ENCODE results near the gene TJP2.

TJP2 gene

DNA sequence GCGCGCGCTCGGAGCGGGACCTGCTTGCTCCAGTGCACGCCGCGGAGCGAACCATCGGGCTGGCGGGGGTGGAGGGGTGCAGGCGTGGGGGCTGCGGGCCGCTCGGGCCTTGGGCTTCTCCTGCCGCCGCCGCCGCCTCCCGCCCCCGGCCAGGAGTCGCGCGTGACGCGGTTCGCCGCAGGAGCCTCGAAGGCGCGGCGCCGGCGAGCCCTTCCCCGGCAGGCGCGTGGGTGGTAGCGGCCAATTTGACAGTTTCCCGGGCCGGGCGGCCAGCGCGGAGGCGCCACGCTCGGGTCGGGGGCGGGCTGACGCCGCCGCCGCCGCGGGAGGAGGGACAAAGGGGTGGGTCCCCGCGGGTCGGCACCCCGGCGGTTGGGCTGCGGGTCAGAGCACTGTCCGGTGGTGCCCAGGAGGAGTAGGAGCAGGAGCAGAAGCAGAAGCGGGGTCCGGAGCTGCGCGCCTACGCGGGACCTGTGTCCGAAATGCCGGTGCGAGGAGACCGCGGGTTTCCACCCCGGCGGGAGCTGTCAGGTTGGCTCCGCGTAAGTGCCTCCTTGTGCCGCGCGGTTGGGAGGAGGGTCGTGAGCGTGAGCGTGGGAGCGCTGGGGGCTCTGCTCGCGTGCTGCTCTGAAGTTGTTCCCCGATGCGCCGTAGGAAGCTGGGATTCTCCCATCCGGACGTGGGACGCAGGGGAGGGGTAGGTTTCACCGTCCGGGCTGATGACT is at the start of gene TJP2:
Gene TJP2 (plus strand): TSS at position 387 of the 725 bp plus-strand sequence. CDS start 96 bp downstream, at position 483.
- Histone ChIP-seq H3K27me3 (ENCODE audit: insufficient read depth, low read depth, severe bottlenecking) (no peaks in the 10 kb centered on the region), H3K4me3 (ENCODE audit: low read depth, low read length) (peak within 1 kb of the TSS; percentile 95), H3K36me3 (no peaks in the 10 kb centered on the region), H3K27ac (peak within 1 kb of the TSS; percentile 86), H3K9me3 (ENCODE audit: severe bottlenecking) (no peaks in the 10 kb centered on the region)
- peak; percentile 83 for DNase-seq
- TF ChIP-seq, protein P1, sequence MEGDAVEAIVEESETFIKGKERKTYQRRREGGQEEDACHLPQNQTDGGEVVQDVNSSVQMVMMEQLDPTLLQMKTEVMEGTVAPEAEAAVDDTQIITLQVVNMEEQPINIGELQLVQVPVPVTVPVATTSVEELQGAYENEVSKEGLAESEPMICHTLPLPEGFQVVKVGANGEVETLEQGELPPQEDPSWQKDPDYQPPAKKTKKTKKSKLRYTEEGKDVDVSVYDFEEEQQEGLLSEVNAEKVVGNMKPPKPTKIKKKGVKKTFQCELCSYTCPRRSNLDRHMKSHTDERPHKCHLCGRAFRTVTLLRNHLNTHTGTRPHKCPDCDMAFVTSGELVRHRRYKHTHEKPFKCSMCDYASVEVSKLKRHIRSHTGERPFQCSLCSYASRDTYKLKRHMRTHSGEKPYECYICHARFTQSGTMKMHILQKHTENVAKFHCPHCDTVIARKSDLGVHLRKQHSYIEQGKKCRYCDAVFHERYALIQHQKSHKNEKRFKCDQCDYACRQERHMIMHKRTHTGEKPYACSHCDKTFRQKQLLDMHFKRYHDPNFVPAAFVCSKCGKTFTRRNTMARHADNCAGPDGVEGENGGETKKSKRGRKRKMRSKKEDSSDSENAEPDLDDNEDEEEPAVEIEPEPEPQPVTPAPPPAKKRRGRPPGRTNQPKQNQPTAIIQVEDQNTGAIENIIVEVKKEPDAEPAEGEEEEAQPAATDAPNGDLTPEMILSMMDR (IDR thresholded peaks at IDR 0.05; ENCODE audit: low read depth, low read length), result no peak

DNA sequence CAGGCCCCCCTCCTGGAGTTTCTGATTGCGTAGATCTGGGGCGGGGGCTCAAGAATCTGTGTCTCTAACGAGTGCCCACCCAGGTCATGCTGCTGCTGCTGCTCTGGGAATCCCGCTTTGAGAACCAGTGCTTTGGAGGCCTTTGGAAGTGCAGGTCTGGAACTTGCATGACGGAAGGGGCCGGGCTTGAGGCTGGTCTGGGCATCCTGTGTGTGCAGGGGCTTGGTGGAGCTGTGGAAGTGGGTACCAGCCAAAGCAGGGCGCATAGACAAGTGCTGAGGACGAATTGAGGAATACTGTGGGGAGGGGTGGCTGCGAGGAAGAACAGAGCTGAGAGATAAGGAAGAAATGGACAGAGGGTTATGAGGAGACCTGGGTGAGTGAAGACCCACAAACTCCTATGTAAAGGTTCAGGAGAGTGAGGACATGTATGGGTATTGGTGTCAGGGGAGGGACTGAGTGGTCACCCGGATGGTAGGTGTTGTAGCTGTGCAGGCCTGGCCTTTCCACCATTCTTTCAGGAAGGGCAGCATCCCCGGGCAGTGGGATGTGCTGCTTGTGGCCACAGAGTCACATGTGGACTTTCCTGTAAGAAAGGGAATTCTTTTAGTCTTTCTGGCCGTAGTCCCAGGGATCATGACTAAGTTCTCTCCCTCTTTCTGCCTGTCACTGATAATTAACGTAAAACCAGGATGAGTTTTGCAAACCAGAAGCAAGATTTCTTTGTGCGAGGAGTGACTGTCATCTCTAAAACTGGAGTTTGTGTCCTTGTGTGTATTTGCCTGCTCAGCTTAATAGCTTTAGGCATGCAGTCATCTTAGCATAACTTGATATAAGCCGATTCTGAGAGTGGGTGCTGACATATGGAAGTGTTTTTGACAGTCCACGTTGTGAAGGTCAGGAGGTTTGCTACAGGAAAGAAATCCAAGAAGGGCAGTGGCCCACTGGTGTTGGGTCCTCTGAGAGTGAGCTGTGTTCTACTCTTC is 43.3 kb upstream of the TJP2 start:
- H3K27me3 ChIP-seq (ENCODE audit: insufficient read depth, low read depth, severe bottlenecking), result no peaks in the 10 kb centered on the region
- no peaks in the 10 kb centered on the region for H3K36me3 ChIP-seq
- H3K27ac ChIP-seq, result no peak overlapping the region
- DNase-seq, result no peak
- TF ChIP-seq, protein P1 (IDR thresholded peaks at IDR 0.05; ENCODE audit: low read depth, low read length), result no peak
- no peak overlapping the region for H3K4me3 ChIP-seq (ENCODE audit: low read depth, low read length)
- H3K9me3 ChIP-seq (ENCODE audit: severe bottlenecking), result no peaks in the 10 kb centered on the region

DNA sequence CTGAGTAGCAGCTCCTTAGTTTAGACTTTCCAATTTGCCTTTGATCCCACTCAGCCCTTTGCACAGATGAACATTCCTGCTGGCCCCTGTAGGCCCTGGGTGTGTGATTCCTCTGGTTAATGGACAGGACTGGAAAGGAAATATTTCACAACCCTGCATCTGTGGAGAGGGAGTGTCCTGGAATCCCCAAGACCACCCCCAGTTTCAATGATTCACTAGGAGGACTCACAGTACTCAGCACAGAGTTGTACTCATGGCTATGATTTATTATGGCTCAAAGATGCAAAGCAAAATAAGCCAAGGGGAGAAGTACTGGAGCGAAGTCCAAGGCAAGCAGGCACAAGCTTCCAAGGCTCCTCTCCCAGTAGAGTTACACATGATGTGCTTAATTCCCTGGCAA is 42.4 kb upstream of the TJP2 start:
- Histone ChIP-seq H3K9me3 (ENCODE audit: severe bottlenecking) (no peaks in the 10 kb centered on the region), H3K27ac (no peak overlapping the region), H3K27me3 (ENCODE audit: insufficient read depth, low read depth, severe bottlenecking) (no peaks in the 10 kb centered on the region), H3K36me3 (no peaks in the 10 kb centered on the region), H3K4me3 (ENCODE audit: low read depth, low read length) (no peak overlapping the region)
- no peak for DNase-seq
- TF ChIP-seq, protein P1 (IDR thresholded peaks at IDR 0.05; ENCODE audit: low read depth, low read length), result no peak

DNA sequence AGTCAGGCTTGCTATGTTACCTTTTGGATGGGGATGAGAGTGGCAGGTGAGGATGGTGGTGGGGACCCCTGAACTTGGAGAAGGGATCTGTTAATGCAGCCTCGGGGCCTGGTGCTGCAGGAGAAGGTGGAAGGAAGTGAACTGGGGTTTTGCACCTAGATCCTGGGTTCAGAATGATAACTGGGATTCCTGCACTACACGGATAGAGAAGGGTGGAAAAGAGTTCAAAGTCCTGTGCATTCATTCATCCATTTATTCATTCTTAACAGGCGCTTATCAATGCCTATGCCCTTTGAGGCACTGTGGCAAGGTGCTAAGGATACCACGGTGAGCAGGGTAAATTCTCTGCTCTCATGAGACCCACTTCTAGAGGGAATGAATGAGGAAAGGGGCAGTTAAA is 41.7 kb upstream of the TJP2 start:
- Histone ChIP-seq H3K27me3 (ENCODE audit: insufficient read depth, low read depth, severe bottlenecking) (no peaks in the 10 kb centered on the region), H3K36me3 (no peaks in the 10 kb centered on the region), H3K9me3 (ENCODE audit: severe bottlenecking) (no peaks in the 10 kb centered on the region), H3K27ac (no peak overlapping the region), H3K4me3 (ENCODE audit: low read depth, low read length) (no peak overlapping the region)
- no peak for DNase-seq
- TF ChIP-seq, protein P1 (IDR thresholded peaks at IDR 0.05; ENCODE audit: low read depth, low read length), result no peak

DNA sequence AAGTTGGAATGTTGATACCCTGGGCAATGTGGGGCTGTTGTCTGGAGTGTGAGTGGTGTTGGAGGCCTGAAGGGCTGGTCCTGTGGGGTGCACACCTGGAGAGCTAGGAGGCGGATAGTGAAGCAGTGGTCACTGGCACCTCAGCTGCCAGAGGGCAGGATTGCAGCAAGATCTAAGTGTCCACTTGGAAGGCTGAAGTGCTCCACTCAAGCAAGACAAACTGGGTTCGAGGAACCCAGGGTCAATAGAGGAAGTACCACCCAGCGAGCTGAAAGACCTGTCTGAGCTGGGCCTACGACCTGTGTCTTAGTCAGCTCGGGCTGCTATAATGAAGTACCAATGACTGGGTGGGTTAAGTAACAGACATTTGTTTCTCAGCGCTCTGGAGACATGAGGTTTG is 39.7 kb upstream of the TJP2 start:
- H3K27ac ChIP-seq, result no peak overlapping the region
- H3K4me3 ChIP-seq (ENCODE audit: low read depth, low read length), result no peak overlapping the region
- no peaks in the 10 kb centered on the region for H3K27me3 ChIP-seq (ENCODE audit: insufficient read depth, low read depth, severe bottlenecking)
- TF ChIP-seq, protein P1 (IDR thresholded peaks at IDR 0.05; ENCODE audit: low read depth, low read length), result no peak
- no peaks in the 10 kb centered on the region for H3K36me3 ChIP-seq
- DNase-seq, result no peak
- H3K9me3 ChIP-seq (ENCODE audit: severe bottlenecking), result no peaks in the 10 kb centered on the region

All from WERI-Rb-1 (cell line).